Liver (tissue), 9 donors: Measurements from ENCODE around the gene FRMPD4. TPM values are rescaled to one million over a fixed set of nuclear protein-coding genes. Genes with fewer than 3 reads are reported as not detected.

Experiments used
- DNase-seq: peaks from one replicate; pipeline ENCODE4 v3.0.0-alpha.2; 2017; ENCODE audit warnings: low spot score
- H3K27ac ChIP-seq, 2 donors: one replicate each; pipeline ENCODE4 v1.7.0; 2013; ENCODE audit warnings: inconsistent platforms in 2 of 2, low read length in 2 of 2, control low read depth in 1 of 2, low read depth in 1 of 2, mild to moderate bottlenecking in 1 of 2
- H3K27me3 ChIP-seq, 4 donors: one replicate each; pipeline versions ENCODE4 v1.6.1 to v1.7.0; 2013; ENCODE audit warnings: low read length in 3 of 4, inconsistent platforms in 1 of 4, mild to moderate bottlenecking in 1 of 4, moderate library complexity in 1 of 4; ENCODE audit not compliant: control insufficient read depth in 4 of 4, insufficient read depth in 4 of 4
- H3K36me3 ChIP-seq, 4 donors: one replicate each; pipeline versions ENCODE4 v1.6.1 to v1.7.0; 2013; ENCODE audit warnings: low read length in 3 of 4, mild to moderate bottlenecking in 3 of 4, low read depth in 1 of 4, moderate library complexity in 1 of 4; ENCODE audit not compliant: control insufficient read depth in 4 of 4, insufficient read depth in 3 of 4
- H3K4me1 ChIP-seq, 4 donors: one replicate each; pipeline versions ENCODE4 v1.6.1 to v1.7.0; 2013; ENCODE audit warnings: low read length in 3 of 4, mild to moderate bottlenecking in 3 of 4, moderate library complexity in 1 of 4; ENCODE audit not compliant: control insufficient read depth in 4 of 4, insufficient read depth in 4 of 4
- H3K4me3 ChIP-seq, 3 donors: one replicate each; pipeline versions ENCODE4 v1.6.1 to v1.7.0; 2013; ENCODE audit warnings: low read length in 3 of 3, control low read depth in 1 of 3, low read depth in 1 of 3, mild to moderate bottlenecking in 1 of 3
- H3K9ac ChIP-seq, 2 donors: one replicate each; pipeline ENCODE4 v1.7.0; 2013; ENCODE audit warnings: low read length in 2 of 2, mild to moderate bottlenecking in 2 of 2, moderate library complexity in 2 of 2, control low read depth in 1 of 2, low read depth in 1 of 2
- H3K9me3 ChIP-seq, 4 donors: one replicate each; pipeline versions ENCODE4 v1.6.1 to v1.7.0; 2013; ENCODE audit warnings: low read length in 3 of 4; ENCODE audit not compliant: control insufficient read depth in 4 of 4
- EGR1 ChIP-seq, 2 donors: IDR thresholded peaks; 2 replicates each; pipeline ENCODE4 v1.6.1; 2016 to 2018; ENCODE audit warnings: antibody characterized with exemption in 2 of 2, low read depth in 2 of 2
- FOXA1 ChIP-seq: IDR thresholded peaks from 2 replicates; pipeline ENCODE4 v1.6.1; 2016; ENCODE audit warnings: antibody characterized with exemption
- FOXA2 ChIP-seq: IDR thresholded peaks from 2 replicates; pipeline ENCODE4 v1.6.1; 2016; ENCODE audit warnings: antibody characterized with exemption
- GABPA ChIP-seq, 2 donors: IDR thresholded peaks in 1 of 2; conservative IDR thresholded peaks in 1 of 2; 2 replicates each; pipeline ENCODE4 v1.6.1; 2016; ENCODE audit warnings: antibody characterized with exemption in 2 of 2, mild to moderate bottlenecking in 1 of 2, moderate library complexity in 1 of 2
- HNF4A ChIP-seq, 2 donors: conservative IDR thresholded peaks; 2 replicates each; pipeline ENCODE4 v1.6.1; 2016; ENCODE audit warnings: antibody characterized with exemption in 2 of 2, mild to moderate bottlenecking in 2 of 2
- HNF4G ChIP-seq: IDR thresholded peaks from 2 replicates; pipeline ENCODE4 v1.6.1; 2016; ENCODE audit warnings: antibody characterized with exemption
- JUND ChIP-seq, 2 donors: IDR thresholded peaks; 2 replicates each; pipeline ENCODE4 v1.6.1; 2016; ENCODE audit warnings: antibody characterized with exemption in 2 of 2
- NR2F2 ChIP-seq: IDR thresholded peaks from 2 replicates; pipeline ENCODE4 v1.6.1; 2016; ENCODE audit warnings: antibody characterized with exemption
- RXRA ChIP-seq, 2 donors: IDR thresholded peaks; 2 replicates each; pipeline ENCODE4 v1.6.1; 2017 to 2018; ENCODE audit warnings: antibody characterized with exemption in 2 of 2, mild to moderate bottlenecking in 1 of 2
- SP1 ChIP-seq: IDR thresholded peaks from 2 replicates; pipeline ENCODE4 v1.6.1; 2018; ENCODE audit warnings: antibody characterized with exemption, mild to moderate bottlenecking
- TAF1 ChIP-seq: conservative IDR thresholded peaks from 2 replicates; pipeline ENCODE4 v1.6.1; 2016; ENCODE audit warnings: antibody characterized with exemption, mild to moderate bottlenecking
- WGBS: extraction: QIAGEN DNeasy Blood & Tissue Kit; methylation state at CpG from one replicate; pipeline ENCODE4 v1.1.7; 2013; 5-methylcytosine and 5-hydroxymethylcytosine counted together
- polyA plus RNA-seq, 2 donors: library from polyadenylated mRNA; stranded (reverse) in 1 of 2; unstranded in 1 of 2; fragments of 200-250 nt in 1 of 2; fragments of >200 nt in 1 of 2; fragmentation: Nextera tagmentation in 1 of 2; extraction: Ambion mirVana in 1 of 2; gene quantifications; one replicate each; pipeline versions ENCODE4 v1.2.1 to v1.2.3, GENCODE V29; 2013 to 2015
- total RNA-seq, 2 donors: library from RNA; depleted of rRNA; stranded (reverse); fragments of >200 nt; gene quantifications; one replicate each; pipeline ENCODE4 v1.2.3, GENCODE V29; 2014
- TF ChIP-seq, protein P1 (sequence below): IDR thresholded peaks from 2 replicates; pipeline ENCODE4 v1.6.1; 2016; ENCODE audit warnings: antibody characterized with exemption
- TF ChIP-seq, protein P2 (sequence below): fragments of 150-350 bp; IDR thresholded peaks from 2 replicates; pipeline ENCODE4 v1.5.1; 2017; ENCODE audit warnings: improper control_type of control experiment, low read depth, low read length; ENCODE audit not compliant: missing input control
- TF ChIP-seq, protein P3 (sequence below): IDR thresholded peaks from 2 replicates; pipeline ENCODE4 v1.6.1; 2016; ENCODE audit warnings: antibody characterized with exemption
- donor health status: healthy.
- donor health status: healthy.
- donor health status: healthy.
- donor health status: healthy.
- donor health status: healthy.

FRMPD4 gene
- total and polyA plus RNA-seq, 4 donors = 0.01 to 0.08 (median 0.03) TPM; not detected in 1

DNA sequence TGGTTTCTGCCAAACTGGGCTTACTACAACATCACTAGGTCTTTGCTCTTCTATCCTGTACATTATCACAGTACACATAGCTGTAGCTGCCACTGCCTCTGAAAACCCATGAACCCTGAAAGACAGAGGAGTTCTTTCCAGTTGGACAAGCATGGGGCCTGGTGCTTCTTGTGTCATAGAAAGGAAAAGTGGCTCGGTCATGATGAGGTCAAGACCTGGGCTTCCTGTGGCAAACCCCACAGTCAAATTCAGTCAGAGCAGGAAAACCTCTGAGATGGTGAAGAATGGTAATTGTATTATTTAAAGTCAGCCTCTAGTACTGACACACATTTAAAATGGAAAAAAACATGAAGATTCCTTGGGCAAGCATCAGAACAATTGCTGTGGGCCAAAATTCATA is 519.6 kb downstream of the FRMPD4 start:
- WGBS = 60% methylated on average over 1 of the region's 1 CpG
- no peaks in the 10 kb centered on the region for H3K9me3 ChIP-seq
- TF ChIP-seq HNF4A (conservative IDR thresholded peaks at IDR 0.05) (no peak), SP1 (no peak), EGR1 (IDR thresholded peaks at IDR 0.05; ENCODE audit: low read depth in 2 of 2) (no peak), JUND (IDR thresholded peaks at IDR 0.05) (no peak), FOXA1 (no peak), RXRA (IDR thresholded peaks at IDR 0.05) (no peak)
- TF ChIP-seq, protein P1, sequence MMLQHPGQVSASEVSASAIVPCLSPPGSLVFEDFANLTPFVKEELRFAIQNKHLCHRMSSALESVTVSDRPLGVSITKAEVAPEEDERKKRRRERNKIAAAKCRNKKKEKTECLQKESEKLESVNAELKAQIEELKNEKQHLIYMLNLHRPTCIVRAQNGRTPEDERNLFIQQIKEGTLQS = no peak
- TF ChIP-seq, protein P2, sequence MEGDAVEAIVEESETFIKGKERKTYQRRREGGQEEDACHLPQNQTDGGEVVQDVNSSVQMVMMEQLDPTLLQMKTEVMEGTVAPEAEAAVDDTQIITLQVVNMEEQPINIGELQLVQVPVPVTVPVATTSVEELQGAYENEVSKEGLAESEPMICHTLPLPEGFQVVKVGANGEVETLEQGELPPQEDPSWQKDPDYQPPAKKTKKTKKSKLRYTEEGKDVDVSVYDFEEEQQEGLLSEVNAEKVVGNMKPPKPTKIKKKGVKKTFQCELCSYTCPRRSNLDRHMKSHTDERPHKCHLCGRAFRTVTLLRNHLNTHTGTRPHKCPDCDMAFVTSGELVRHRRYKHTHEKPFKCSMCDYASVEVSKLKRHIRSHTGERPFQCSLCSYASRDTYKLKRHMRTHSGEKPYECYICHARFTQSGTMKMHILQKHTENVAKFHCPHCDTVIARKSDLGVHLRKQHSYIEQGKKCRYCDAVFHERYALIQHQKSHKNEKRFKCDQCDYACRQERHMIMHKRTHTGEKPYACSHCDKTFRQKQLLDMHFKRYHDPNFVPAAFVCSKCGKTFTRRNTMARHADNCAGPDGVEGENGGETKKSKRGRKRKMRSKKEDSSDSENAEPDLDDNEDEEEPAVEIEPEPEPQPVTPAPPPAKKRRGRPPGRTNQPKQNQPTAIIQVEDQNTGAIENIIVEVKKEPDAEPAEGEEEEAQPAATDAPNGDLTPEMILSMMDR = no peak
- TF ChIP-seq, protein P3, sequence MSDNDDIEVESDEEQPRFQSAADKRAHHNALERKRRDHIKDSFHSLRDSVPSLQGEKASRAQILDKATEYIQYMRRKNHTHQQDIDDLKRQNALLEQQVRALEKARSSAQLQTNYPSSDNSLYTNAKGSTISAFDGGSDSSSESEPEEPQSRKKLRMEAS = no peak
- no peak for DNase-seq
- H3K9ac ChIP-seq = no peak overlapping the region
- H3K4me3 ChIP-seq = no peak overlapping the region
- no peak overlapping the region for H3K27ac ChIP-seq
- peaks cover 0 to 5% (median 0%) of the 10 kb centered on the region in 4 donors for H3K4me1 ChIP-seq
- H3K36me3 ChIP-seq = no peaks in the 10 kb centered on the region
- no peaks in the 10 kb centered on the region for H3K27me3 ChIP-seq

DNA sequence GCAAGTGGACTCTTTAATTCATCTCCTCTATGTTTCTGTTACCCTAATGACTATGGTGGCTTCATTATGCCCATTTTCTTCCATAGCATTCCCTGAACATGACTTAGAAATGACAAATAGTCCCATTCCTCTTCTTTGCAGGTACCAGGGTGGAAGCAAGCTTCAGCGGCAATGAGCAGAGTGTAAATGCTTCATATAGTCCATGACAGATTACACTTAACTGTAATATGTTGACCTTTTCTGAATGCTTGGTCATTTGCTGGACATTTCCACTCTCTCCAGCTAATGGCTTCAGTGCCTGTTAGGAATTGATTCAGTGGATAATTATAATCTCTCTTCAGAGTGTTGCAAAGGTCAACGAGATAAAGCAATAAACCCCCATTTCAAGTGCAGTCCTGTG is 523.2 kb downstream of the FRMPD4 start:
- DNase-seq = no peak
- WGBS = 88% methylated on average over 2 of the region's 2 CpGs
- H3K27ac ChIP-seq = no peak overlapping the region
- TF ChIP-seq, protein P3 = no peak
- TF ChIP-seq FOXA1 = no peak
- no peak for TF ChIP-seq NR2F2
- no peak for TF ChIP-seq HNF4A (conservative IDR thresholded peaks at IDR 0.05)
- no peak for TF ChIP-seq RXRA (IDR thresholded peaks at IDR 0.05)
- TF ChIP-seq FOXA2 = no peak
- no peak for TF ChIP-seq SP1
- TF ChIP-seq, protein P2 = no peak
- no peak overlapping the region for H3K4me3 ChIP-seq
- H3K9ac ChIP-seq = no peak overlapping the region
- H3K27me3 ChIP-seq = no peaks in the 10 kb centered on the region
- H3K36me3 ChIP-seq = no peaks in the 10 kb centered on the region
- H3K9me3 ChIP-seq = no peaks in the 10 kb centered on the region
- H3K4me1 ChIP-seq = no peaks in the 10 kb centered on the region

DNA sequence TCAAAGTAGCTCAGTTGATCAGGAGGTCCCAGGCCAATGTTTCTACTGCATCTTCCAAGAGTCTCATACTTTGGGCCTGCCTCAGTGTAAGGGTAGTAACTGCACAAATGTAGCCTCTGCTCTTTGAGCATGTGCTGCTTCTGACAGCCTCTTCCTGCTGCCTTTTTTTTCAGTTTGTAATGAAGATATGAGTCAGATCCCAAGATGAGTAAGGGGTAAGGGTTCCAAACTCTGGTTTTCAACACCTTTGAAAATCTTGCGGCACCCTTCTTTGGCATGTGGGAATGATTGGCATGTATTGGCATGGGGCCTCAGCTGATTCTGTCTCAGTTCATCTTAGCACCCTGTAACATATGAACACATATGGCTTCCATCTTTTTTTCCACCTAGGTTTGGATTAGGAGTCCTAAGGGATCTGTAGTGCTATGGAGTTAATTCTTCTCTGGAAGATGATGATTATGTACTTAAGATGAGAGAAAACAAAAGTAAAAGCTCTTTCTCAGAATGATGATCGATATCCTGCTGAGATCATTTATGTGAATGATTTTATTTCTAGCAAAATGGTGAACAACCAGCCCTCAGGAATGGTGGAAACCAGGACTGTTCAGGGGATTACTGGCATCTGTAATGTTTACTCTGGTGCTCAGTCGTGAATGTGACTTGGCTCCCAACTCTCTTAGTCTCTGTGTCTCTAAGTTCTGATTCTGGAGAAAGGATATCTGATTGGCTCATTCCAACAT is 534.3 kb downstream of the FRMPD4 start:
- Histone ChIP-seq H3K4me1 (no peaks in the 10 kb centered on the region), H3K9ac (no peak overlapping the region), H3K27ac (no peak overlapping the region), H3K27me3 (no peaks in the 10 kb centered on the region), H3K36me3 (no peaks in the 10 kb centered on the region), H3K9me3 (peaks cover 0 to 2% (median 0%) of the 10 kb centered on the region in 4 donors), H3K4me3 (no peak overlapping the region)
- no peak for DNase-seq
- TF ChIP-seq, protein P3 = no peak
- TF ChIP-seq, protein P1 = no peak
- TF ChIP-seq SP1 (no peak), NR2F2 (no peak), FOXA1 (no peak), RXRA (IDR thresholded peaks at IDR 0.05) (no peak), HNF4A (conservative IDR thresholded peaks at IDR 0.05) (no peak), JUND (IDR thresholded peaks at IDR 0.05) (no peak), FOXA2 (no peak), HNF4G (no peak), GABPA (IDR thresholded peaks at IDR 0.05 in 1 of 2, conservative IDR thresholded peaks at IDR 0.05 in 1 of 2) (no peak), EGR1 (IDR thresholded peaks at IDR 0.05; ENCODE audit: low read depth in 2 of 2) (no peak), TAF1 (no peak)
- 67% methylated on average over 3 of the region's 3 CpGs for WGBS
